GM19372 (cell line): ENCODE data around the gene SHISAL1.

Experiments used
- ATAC-seq: cut with Tn5 transposase; IDR thresholded peaks from one replicate; pipeline ENCODE4 v1.9.1; 2021; ENCODE audit warnings: mild to moderate bottlenecking, low read depth, moderate library complexity; ENCODE audit not compliant: unreplicated experiment

The SHISAL1 gene

DNA sequence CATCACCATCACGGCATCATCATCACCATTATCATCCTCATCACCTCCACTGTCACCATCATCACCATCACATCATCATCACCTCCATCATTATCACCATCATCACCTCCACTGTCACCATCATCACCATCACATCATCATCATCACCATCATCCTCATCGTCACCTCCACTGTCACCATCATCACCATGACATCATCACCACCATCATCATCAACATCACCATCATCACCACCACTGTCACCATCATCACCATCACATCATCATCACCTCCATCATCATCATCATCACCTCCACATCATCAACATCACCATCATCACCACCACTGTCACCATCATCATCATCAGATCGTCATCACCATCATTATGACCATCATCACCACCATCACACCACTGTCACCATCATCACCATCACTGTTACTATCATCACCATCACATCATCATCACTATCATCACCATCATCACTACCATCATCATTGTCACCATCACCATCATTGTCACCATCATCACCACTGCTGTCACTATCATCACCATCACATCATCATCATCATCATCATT is 99.2 kb downstream of the SHISAL1 start:
- ATAC-seq: no peak

GRCh38 chr22:44212936-44213335 is 99.8 kb downstream of the SHISAL1 start:
- no peak for ATAC-seq

- ATAC-seq: no peak
Measured at GRCh38 chr22:44211946-44212930, 100.5 kb downstream of the SHISAL1 start.

GRCh38 chr22:44211256-44211945 is 101.3 kb downstream of the SHISAL1 start:
- no peak for ATAC-seq

DNA sequence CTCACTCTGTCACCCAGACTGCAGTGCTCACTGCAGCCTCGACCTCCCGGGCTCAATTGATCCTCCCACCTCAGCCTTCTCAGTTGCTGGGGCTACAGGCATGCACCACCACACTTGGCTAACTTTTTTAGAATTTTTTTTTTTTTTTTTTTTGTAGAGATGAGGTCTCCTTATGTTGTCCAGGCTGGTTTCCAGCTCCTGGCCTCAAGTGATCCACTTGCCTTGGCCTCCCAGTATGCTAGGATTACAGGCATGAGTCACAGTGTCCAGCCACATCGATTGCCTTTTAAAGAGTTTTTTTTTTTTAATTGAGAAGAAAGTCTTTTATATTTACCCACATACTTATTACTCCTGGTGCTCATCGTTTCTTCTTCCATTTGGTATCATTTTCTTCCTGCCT is 102.0 kb downstream of the SHISAL1 start:
- no peak for ATAC-seq

- ATAC-seq: no peak
Measured at GRCh38 chr22:44209343-44209742, 103.4 kb downstream of the SHISAL1 start.

DNA sequence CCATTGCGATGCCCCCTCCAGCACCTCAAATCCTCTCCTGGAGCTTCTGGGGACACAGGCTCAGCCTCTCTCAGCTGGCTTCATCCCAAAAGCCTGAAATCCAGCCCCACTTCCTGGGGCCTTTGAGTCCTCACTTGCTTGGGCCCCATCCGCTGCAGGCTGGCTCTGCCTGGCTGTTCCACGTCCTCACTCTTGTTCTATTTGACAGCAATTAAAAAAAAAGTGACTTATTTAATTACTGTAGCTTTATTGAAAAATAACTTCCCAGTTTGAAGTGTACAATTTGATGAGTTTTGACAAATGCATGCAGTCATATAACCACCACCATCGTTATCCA is 104.8 kb downstream of the SHISAL1 start:
- ATAC-seq: no peak

- no peak for ATAC-seq
Measured at GRCh38 chr22:44207173-44207980, 105.4 kb downstream of the SHISAL1 start.

DNA sequence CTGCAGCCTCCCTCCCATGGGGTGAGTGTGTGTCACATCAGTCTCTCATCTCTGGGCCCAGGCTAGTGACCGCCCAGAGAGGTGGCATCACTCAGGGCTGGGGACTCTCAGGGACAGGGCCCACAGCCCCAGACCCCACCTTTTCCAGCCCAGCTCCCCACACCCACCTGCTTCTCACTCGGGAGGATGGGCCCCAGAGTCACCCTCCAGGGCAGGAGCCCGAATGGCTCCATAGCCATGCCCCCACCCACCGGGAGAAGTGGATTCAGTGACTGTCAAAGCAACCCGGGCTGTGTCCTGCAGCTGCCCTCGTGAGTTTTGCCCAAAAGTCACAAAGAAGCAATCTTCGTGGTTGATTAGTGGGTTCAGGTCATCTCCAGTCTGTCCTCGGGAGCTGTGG is 106.1 kb downstream of the SHISAL1 start:
- ATAC-seq: no peak

DNA sequence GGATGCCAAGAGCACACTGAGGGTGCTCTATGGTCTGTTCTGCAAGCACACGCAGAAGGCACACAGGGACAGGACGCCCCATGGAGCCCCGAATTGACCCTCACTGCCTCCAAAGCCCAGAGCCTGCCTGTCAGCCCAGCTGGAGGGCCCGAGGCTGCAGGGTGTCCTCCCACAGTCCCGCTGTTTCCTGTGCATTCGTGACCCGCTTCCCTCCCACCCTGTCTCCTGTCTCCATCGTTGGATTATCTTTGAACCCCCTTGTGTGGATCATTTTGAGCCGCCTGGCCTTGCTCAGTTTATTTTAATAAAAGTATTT is 106.5 kb downstream of the SHISAL1 start:
- no peak for ATAC-seq

GRCh38 chr22:44205516-44206329 is 107.0 kb downstream of the SHISAL1 start:
- no peak for ATAC-seq

DNA sequence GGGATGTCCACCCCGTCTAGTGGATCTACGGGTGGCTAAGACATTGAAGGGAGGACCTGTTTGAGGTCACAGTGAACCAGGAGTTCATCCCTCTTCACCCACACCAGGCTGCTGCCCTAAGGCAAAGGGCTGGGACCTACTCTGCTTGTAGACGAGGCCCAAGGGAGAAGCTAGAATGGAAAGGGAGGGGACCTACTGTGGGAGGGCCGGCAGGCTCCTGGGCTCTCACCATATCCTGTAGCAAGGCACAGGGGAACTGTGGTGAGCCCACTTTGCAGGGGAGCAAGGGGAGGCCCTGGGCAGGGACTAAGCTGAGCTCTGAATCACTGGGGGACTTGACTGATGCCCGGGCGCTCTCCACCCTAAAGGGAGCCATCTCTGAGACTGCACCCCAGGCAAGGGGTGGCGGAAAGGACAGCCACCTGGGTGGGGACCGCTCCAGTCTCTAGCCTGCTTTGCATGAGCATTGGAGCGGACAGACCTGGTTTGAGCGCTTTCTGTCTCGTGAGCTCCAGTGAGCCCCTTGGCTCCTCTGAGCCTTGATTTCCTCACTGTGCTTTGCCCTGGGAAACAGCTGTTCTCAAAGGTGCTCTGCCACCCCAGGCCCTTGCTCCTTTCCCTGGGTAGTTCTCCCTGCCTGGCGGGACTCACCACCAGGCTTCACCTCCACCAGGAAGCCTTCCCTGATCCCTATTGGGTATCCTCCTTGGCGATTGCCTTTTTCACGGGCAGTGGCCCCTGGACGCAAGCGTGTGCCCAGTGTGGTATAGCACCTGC is 107.8 kb downstream of the SHISAL1 start:
- no peak for ATAC-seq

- no peak for ATAC-seq
Measured at GRCh38 chr22:44203203-44203602, 109.5 kb downstream of the SHISAL1 start.

- no peak for ATAC-seq
Measured at GRCh38 chr22:44202261-44202789, 110.4 kb downstream of the SHISAL1 start.

- no peak for ATAC-seq
Measured at GRCh38 chr22:44201665-44202064, 111.1 kb downstream of the SHISAL1 start.

DNA sequence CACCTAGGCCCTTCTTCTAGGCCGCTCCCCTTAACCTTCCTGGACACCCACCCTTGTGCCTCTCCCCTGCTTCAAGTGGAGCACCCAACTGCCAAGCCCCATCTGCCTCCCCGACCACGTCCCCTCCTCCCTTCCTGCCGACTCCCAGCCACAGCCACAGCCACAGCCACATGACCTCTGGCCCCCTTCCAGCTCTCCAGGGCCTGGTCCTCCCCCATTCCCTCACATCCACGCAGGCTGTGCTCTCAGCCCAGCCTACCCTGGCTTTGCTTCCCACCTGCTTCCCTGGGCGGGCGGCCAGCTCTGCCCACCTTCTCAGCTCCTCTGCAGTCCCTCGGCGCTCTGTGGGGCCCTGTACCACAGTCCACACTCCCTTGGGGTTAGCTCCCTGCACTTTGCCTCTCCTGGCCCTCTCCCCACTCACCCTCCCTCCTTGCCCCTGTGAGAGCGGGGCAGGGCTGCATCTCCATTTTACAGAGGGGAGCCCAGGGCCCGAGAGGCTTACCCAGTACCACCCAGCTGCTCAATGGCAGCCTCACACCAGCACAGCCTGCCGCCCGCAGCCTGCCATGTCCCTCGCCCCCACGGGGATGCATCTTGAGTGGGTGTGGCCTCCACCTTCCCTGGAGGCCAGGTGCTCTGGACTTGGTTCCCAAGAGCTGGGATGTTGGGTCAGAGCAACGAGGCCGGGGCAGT is 111.7 kb downstream of the SHISAL1 start:
- no peak for ATAC-seq

DNA sequence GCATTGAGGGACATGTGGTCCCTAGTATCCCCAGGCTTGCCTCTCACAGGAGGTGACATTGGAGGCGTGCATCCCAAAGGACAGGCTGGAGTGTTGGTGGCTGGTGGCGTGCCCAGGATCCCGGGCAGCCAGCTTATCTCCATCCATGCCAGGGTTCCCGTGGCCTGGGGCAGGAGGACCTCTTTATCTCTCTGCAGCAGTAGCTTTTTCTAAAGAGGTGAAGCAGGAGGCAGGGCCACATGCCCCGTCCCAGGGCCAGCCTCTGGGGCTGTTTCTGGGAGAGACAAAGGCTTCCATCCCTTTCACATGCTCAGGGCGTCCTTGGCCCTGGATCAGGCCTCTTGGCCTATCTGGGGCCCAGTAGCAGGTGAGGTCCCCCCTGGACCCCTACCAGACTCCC is 112.3 kb downstream of the SHISAL1 start:
- ATAC-seq: no peak

GRCh38 chr22:44199866-44200265 is 112.9 kb downstream of the SHISAL1 start:
- ATAC-seq: no peak
